Smooth muscle cell (in vitro differentiated cells): ENCODE measurements around the gene SYT11. TPM values are rescaled to one million over a fixed set of nuclear protein-coding genes. Genes with fewer than 3 reads are reported as not detected.
"Not testable (repeated sequence)": the region's sequence is repeated elsewhere in the genome, so short reads cannot be mapped to it uniquely, and the experiment has no call there.

ENCODE experiments used
- DNase-seq: peaks from one replicate; lab custom pipeline; 2025; ENCODE audit not compliant: unreplicated experiment; lab: John Stamatoyannopoulos, UW
- H2AFZ ChIP-seq: fragments of 200-600 bp; sonication (generic); 2 replicates; pipeline ENCODE4 v1.6.0; 2016; ENCODE audit warnings: antibody characterized with exemption, low read depth, mild to moderate bottlenecking
- H3F3A ChIP-seq: fragments of 200-600 bp; sonication (generic); 2 replicates; pipeline ENCODE4 v1.6.0; 2017; ENCODE audit warnings: antibody characterized with exemption, low read depth
- H3K27ac ChIP-seq: fragments of 200-600 bp; sonication (generic); 2 replicates; pipeline ENCODE4 v1.5.1; 2016; ENCODE audit warnings: low read depth, mild to moderate bottlenecking
- H3K27me3 ChIP-seq: fragments of 200-600 bp; sonication (generic); 2 replicates; pipeline ENCODE4 v1.6.1; 2016; ENCODE audit warnings: low read depth, mild to moderate bottlenecking
- H3K36me3 ChIP-seq: fragments of 200-600 bp; sonication (generic); 2 replicates; pipeline ENCODE4 v1.5.1; 2016; ENCODE audit warnings: low read depth
- H3K4me1 ChIP-seq: fragments of 200-600 bp; sonication (generic); 2 replicates; pipeline ENCODE4 v1.5.1; 2016; ENCODE audit warnings: low read depth
- H3K4me2 ChIP-seq: fragments of 200-600 bp; sonication (generic); 2 replicates; pipeline ENCODE4 v1.6.0; 2016; ENCODE audit warnings: mild to moderate bottlenecking
- H3K4me3 ChIP-seq: fragments of 200-600 bp; sonication (generic); 2 replicates; pipeline ENCODE4 v1.5.1; 2016; ENCODE audit warnings: mild to moderate bottlenecking
- H3K79me2 ChIP-seq: fragments of 200-600 bp; sonication (generic); 2 replicates; pipeline ENCODE4 v1.6.0; 2016; ENCODE audit warnings: low read depth, mild to moderate bottlenecking
- H3K9ac ChIP-seq: fragments of 200-600 bp; sonication (generic); 2 replicates; pipeline ENCODE4 v1.6.0; 2016; ENCODE audit warnings: low read depth
- H3K9me3 ChIP-seq: fragments of 200-600 bp; sonication (generic); replicated peaks from 2 replicates; pipeline ENCODE4 v1.5.1; 2016; ENCODE audit warnings: low read depth
- H4K20me1 ChIP-seq: fragments of 200-600 bp; sonication (generic); 2 replicates; pipeline ENCODE4 v1.6.0; 2016; ENCODE audit warnings: low read depth
- WGBS: methylation state at CpG from one replicate; pipeline ENCODE4 v1.1.7; 2016; ENCODE audit warnings: low lambda C conversion rate; 5-methylcytosine and 5-hydroxymethylcytosine counted together
- polyA plus RNA-seq: library from polyadenylated mRNA; unstranded; fragments of >200 nt; fragmentation: Nextera tagmentation; extraction: Ambion mirVana; gene quantifications from 2 replicates; pipeline ENCODE4 v1.2.1, GENCODE V29; 2016
- total RNA-seq: library from RNA; depleted of rRNA; stranded (reverse); fragments of >200 nt; gene quantifications from 2 replicates; pipeline ENCODE4 v1.2.3, GENCODE V29; 2014
- TF ChIP-seq, protein P1 (sequence below): fragments of 200-600 bp; sonication (generic); IDR thresholded peaks from 2 replicates; pipeline ENCODE4 v1.5.1; 2017; ENCODE audit warnings: borderline replicate concordance, mild to moderate bottlenecking, antibody characterized with exemption; ENCODE audit not compliant: insufficient read depth, poor library complexity, severe bottlenecking

SYT11 gene
- total and polyA plus RNA-seq, 2 experiments from 2014 or later = 2.9 to 3.4 TPM

DNA sequence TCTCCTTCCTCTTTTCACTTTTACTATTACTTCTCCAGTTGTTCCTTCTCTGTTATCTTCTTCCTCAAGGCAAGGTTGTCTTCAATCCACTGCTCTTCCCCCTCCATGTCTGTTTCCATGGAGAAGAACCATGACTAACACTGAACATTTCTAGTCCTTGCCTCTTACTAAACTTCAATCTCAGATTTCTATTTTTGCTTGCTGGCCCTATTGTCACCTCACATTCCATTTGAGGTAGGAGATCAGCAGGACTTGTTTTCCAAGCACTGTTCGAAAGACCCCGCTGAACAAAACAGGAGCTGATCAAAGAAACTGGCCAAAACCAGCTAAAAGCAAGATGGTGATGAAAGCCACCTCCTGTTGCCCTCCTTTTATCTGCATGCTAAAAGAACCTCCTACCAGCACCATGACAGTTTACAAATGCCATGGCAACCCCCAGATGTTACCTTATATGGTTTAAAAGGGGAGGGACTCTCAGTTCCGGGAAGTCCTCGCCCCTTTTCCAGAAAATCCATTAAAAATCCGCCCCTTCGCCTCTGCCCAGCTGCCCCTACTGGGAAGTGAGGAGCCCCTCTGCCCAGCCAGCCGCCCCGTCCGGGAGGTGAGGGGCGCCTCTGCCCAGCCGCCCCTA lies 25.0 kb upstream of the SYT11 start:
- H3K4me3 ChIP-seq = no peak overlapping the region
- peaks cover 47% of the 10 kb centered on the region for H4K20me1 ChIP-seq
- no peak overlapping the region for H3K27ac ChIP-seq
- H3K4me1 ChIP-seq = no peaks in the 10 kb centered on the region
- no peaks in the 10 kb centered on the region for H3F3A ChIP-seq
- H3K27me3 ChIP-seq = no peaks in the 10 kb centered on the region
- no peak overlapping the region for H2AFZ ChIP-seq
- no peaks in the 10 kb centered on the region for H3K9me3 ChIP-seq
- peaks cover 36% of the 10 kb centered on the region for H3K79me2 ChIP-seq
- no peaks in the 10 kb centered on the region for H3K36me3 ChIP-seq
- no peak overlapping the region for H3K4me2 ChIP-seq
- TF ChIP-seq, protein P1, sequence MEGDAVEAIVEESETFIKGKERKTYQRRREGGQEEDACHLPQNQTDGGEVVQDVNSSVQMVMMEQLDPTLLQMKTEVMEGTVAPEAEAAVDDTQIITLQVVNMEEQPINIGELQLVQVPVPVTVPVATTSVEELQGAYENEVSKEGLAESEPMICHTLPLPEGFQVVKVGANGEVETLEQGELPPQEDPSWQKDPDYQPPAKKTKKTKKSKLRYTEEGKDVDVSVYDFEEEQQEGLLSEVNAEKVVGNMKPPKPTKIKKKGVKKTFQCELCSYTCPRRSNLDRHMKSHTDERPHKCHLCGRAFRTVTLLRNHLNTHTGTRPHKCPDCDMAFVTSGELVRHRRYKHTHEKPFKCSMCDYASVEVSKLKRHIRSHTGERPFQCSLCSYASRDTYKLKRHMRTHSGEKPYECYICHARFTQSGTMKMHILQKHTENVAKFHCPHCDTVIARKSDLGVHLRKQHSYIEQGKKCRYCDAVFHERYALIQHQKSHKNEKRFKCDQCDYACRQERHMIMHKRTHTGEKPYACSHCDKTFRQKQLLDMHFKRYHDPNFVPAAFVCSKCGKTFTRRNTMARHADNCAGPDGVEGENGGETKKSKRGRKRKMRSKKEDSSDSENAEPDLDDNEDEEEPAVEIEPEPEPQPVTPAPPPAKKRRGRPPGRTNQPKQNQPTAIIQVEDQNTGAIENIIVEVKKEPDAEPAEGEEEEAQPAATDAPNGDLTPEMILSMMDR = no peak
- DNase-seq = no peak
- H3K9ac ChIP-seq = no peak overlapping the region
- WGBS = 98% methylated on average over 11 of the region's 11 CpGs

GRCh38 chr1:155834927-155835399 lies 24.4 kb upstream of the SYT11 start:
- H3K9ac ChIP-seq, H2AFZ ChIP-seq: not testable (repeated sequence)

GRCh38 chr1:155835548-155835947 lies 23.8 kb upstream of the SYT11 start:
- Histone ChIP-seq H3K4me3 (no peak overlapping the region), H3K36me3 (no peaks in the 10 kb centered on the region), H3K4me2 (no peak overlapping the region), H3K27me3 (no peaks in the 10 kb centered on the region), H3K4me1 (no peaks in the 10 kb centered on the region), H3K9ac (no peak overlapping the region), H3K9me3 (no peaks in the 10 kb centered on the region), H3K27ac (no peak overlapping the region), H4K20me1 (peaks cover 57% of the 10 kb centered on the region), H2AFZ (no peak overlapping the region), H3K79me2 (peaks cover 41% of the 10 kb centered on the region), H3F3A (no peaks in the 10 kb centered on the region)
- TF ChIP-seq, protein P1 = no peak
- DNase-seq = no peak
- 96% methylated on average over 6 of the region's 6 CpGs for WGBS

More at GRCh38 chr1:155834927-155835399, 24.4 kb upstream of the SYT11 start:
- H3K27me3 ChIP-seq, H3K4me1 ChIP-seq, DNase-seq, H3F3A ChIP-seq, H3K9me3 ChIP-seq, H3K4me3 ChIP-seq, H3K27ac ChIP-seq, H3K4me2 ChIP-seq, H3K36me3 ChIP-seq: not testable (repeated sequence)
- WGBS = 85% methylated on average over 9 of the region's 9 CpGs
- Histone ChIP-seq H4K20me1 (peaks cover 52% of the 10 kb centered on the region), H3K79me2 (peaks cover 41% of the 10 kb centered on the region)

- DNase-seq = no peak
- WGBS = 84% methylated on average over 5 of the region's 5 CpGs
- H3K4me2 ChIP-seq = no peak overlapping the region
- H3K27me3 ChIP-seq = no peaks in the 10 kb centered on the region
- H3K36me3 ChIP-seq = peaks cover 5% of the 10 kb centered on the region
- no peak overlapping the region for H3K27ac ChIP-seq
- H3K9me3 ChIP-seq = no peaks in the 10 kb centered on the region
- no peak overlapping the region for H3K9ac ChIP-seq
- H3K4me1 ChIP-seq = no peaks in the 10 kb centered on the region
- H2AFZ ChIP-seq = no peak overlapping the region
- peaks cover 65% of the 10 kb centered on the region for H3K79me2 ChIP-seq
- TF ChIP-seq, protein P1 = no peak
- peaks cover 80% of the 10 kb centered on the region for H4K20me1 ChIP-seq
- H3F3A ChIP-seq = no peaks in the 10 kb centered on the region
- no peak overlapping the region for H3K4me3 ChIP-seq
Observed at GRCh38 chr1:155840386-155840785, 19.0 kb upstream of the SYT11 start.
